ENCODE data around the gene TMF1.

The TMF1 gene

GRCh38 chr3:69079269-69080159, 27.4 kb upstream of the TMF1 start:
- no peak for DNase-seq

GRCh38 chr3:69072928-69073327, 20.8 kb upstream of the TMF1 start:
- DNase-seq, result no peak

GRCh38 chr3:69066121-69066520, 14.0 kb upstream of the TMF1 start:
- DNase-seq, result no peak

- no peak for DNase-seq
These were observed 13.3 kb upstream of the TMF1 start for GRCh38 chr3:69065318-69065964.

GRCh38 chr3:69063636-69064035, 11.5 kb upstream of the TMF1 start:
- no peak for DNase-seq

GRCh38 chr3:69059688-69060087, 7.6 kb upstream of the TMF1 start:
- no peak for DNase-seq

GRCh38 chr3:69058947-69059224, 6.8 kb upstream of the TMF1 start:
- no peak for DNase-seq

- no peak for DNase-seq
These were observed 6.2 kb upstream of the TMF1 start for GRCh38 chr3:69058180-69058946.

GRCh38 chr3:69052472-69052898, 352 bp upstream of the TMF1 start:
- no peak for DNase-seq

- no peak for DNase-seq
These were observed 3.1 kb downstream of the TMF1 start for GRCh38 chr3:69048990-69049389.

GRCh38 chr3:69044608-69045007, 7.5 kb downstream of the TMF1 start:
- DNase-seq, result no peak

GRCh38 chr3:69033470-69033869, 18.7 kb downstream of the TMF1 start:
- DNase-seq, result no peak

- DNase-seq, result no peak
These were observed 19.4 kb downstream of the TMF1 start for GRCh38 chr3:69032737-69033136.

GRCh38 chr3:69032142-69032541, 20.0 kb downstream of the TMF1 start:
- no peak for DNase-seq

- no peak for DNase-seq
These were observed 20.5 kb downstream of the TMF1 start for GRCh38 chr3:69031635-69032034.

GRCh38 chr3:69020857-69021256, 31.3 kb downstream of the TMF1 start:
- DNase-seq, result no peak

- no peak for DNase-seq
These were observed 31.7 kb downstream of the TMF1 start for GRCh38 chr3:69020424-69020823.

- DNase-seq, result no peak
These were observed 35.2 kb downstream of the TMF1 start for GRCh38 chr3:69016901-69017300.

GRCh38 chr3:69016102-69016501, 36.0 kb downstream of the TMF1 start:
- DNase-seq, result no peak

- no peak for DNase-seq
These were observed 38.0 kb downstream of the TMF1 start for GRCh38 chr3:69014022-69014580.

- peak; percentile 51 for DNase-seq
These were observed 38.7 kb downstream of the TMF1 start, which contains the start of gene EOGT for GRCh38 chr3:69013253-69014021. Gene EOGT, minus strand, starts transcription at chr3:69013684. Its CDS starts 3,838 bp downstream, at chr3:69009846.

GRCh38 chr3:69012800-69013252, 39.3 kb downstream of the TMF1 start:
- no peak for DNase-seq
